Measurements from ENCODE around the gene RAD51B.

Gene RAD51B

GRCh38 chr14:68439676-68440075 lies 620.1 kb downstream of the RAD51B start:
- H3K9ac ChIP-seq (ENCODE audit: low read length): no peak overlapping the region
- no peak for TF ChIP-seq EZH2 (optimal IDR thresholded peaks at IDR 0.05; ENCODE audit: low read depth, low read length)
- no peaks in the 10 kb centered on the region for H3K9me3 ChIP-seq (replicated peaks; ENCODE audit: insufficient read depth, low read length)
- no peaks in the 10 kb centered on the region for H3K9me2 ChIP-seq (replicated peaks; ENCODE audit: insufficient read depth, low read length)
- DNase-seq: no peak
- no peaks in the 10 kb centered on the region for H3K79me2 ChIP-seq (ENCODE audit: low read length)
- H3K27ac ChIP-seq (ENCODE audit: low read length): no peak overlapping the region
- no peaks in the 10 kb centered on the region for H4K20me1 ChIP-seq (ENCODE audit: insufficient read depth, low read length)
- H3K4me3 ChIP-seq (ENCODE audit: low read length): no peak overlapping the region
- H2AFZ ChIP-seq (ENCODE audit: low read length): no peak overlapping the region
- H3K4me2 ChIP-seq (ENCODE audit: low read depth, low read length): no peak overlapping the region
- no peaks in the 10 kb centered on the region for H3F3A ChIP-seq (ENCODE audit: insufficient read depth, low read length)
- no peaks in the 10 kb centered on the region for H3K36me3 ChIP-seq (replicated peaks; ENCODE audit: insufficient read depth, low read length)
- H3K27me3 ChIP-seq (replicated peaks; ENCODE audit: insufficient read depth, low read length): no peaks in the 10 kb centered on the region
- H3K4me1 ChIP-seq (ENCODE audit: low read length): no peaks in the 10 kb centered on the region

GRCh38 chr14:68440820-68441219 lies 621.2 kb downstream of the RAD51B start:
- H3K4me1 ChIP-seq (ENCODE audit: low read length): no peaks in the 10 kb centered on the region
- no peak overlapping the region for H3K9ac ChIP-seq (ENCODE audit: low read length)
- no peak overlapping the region for H3K4me2 ChIP-seq (ENCODE audit: low read depth, low read length)
- no peak overlapping the region for H3K4me3 ChIP-seq (ENCODE audit: low read length)
- no peak for DNase-seq
- H2AFZ ChIP-seq (ENCODE audit: low read length): no peak overlapping the region
- H3K79me2 ChIP-seq (ENCODE audit: low read length): no peaks in the 10 kb centered on the region
- no peak overlapping the region for H3K27ac ChIP-seq (ENCODE audit: low read length)
- no peaks in the 10 kb centered on the region for H3K27me3 ChIP-seq (replicated peaks; ENCODE audit: insufficient read depth, low read length)
- H3K36me3 ChIP-seq (replicated peaks; ENCODE audit: insufficient read depth, low read length): no peaks in the 10 kb centered on the region
- TF ChIP-seq EZH2 (optimal IDR thresholded peaks at IDR 0.05; ENCODE audit: low read depth, low read length) (no peak), CTCF (IDR thresholded peaks at IDR 0.05; ENCODE audit: low read length) (no peak), EZH2phosphoT487 (IDR thresholded peaks at IDR 0.05; ENCODE audit: low read length) (no peak)
- no peaks in the 10 kb centered on the region for H3K9me2 ChIP-seq (replicated peaks; ENCODE audit: insufficient read depth, low read length)
- H3K9me3 ChIP-seq (replicated peaks; ENCODE audit: insufficient read depth, low read length): no peaks in the 10 kb centered on the region
- no peaks in the 10 kb centered on the region for H3F3A ChIP-seq (ENCODE audit: insufficient read depth, low read length)
- H4K20me1 ChIP-seq (ENCODE audit: insufficient read depth, low read length): no peaks in the 10 kb centered on the region

GRCh38 chr14:68441542-68441941 lies 622.0 kb downstream of the RAD51B start:
- H3K4me3 ChIP-seq (ENCODE audit: low read length): no peak overlapping the region
- no peak overlapping the region for H2AFZ ChIP-seq (ENCODE audit: low read length)
- H3K9me2 ChIP-seq (replicated peaks; ENCODE audit: insufficient read depth, low read length): no peaks in the 10 kb centered on the region
- H3K36me3 ChIP-seq (replicated peaks; ENCODE audit: insufficient read depth, low read length): no peaks in the 10 kb centered on the region
- H3K9ac ChIP-seq (ENCODE audit: low read length): no peak overlapping the region
- H3K27ac ChIP-seq (ENCODE audit: low read length): no peak overlapping the region
- no peaks in the 10 kb centered on the region for H3K79me2 ChIP-seq (ENCODE audit: low read length)
- H4K20me1 ChIP-seq (ENCODE audit: insufficient read depth, low read length): no peaks in the 10 kb centered on the region
- H3K9me3 ChIP-seq (replicated peaks; ENCODE audit: insufficient read depth, low read length): no peaks in the 10 kb centered on the region
- no peak for DNase-seq
- H3K27me3 ChIP-seq (replicated peaks; ENCODE audit: insufficient read depth, low read length): no peaks in the 10 kb centered on the region
- H3K4me1 ChIP-seq (ENCODE audit: low read length): no peaks in the 10 kb centered on the region
- no peaks in the 10 kb centered on the region for H3F3A ChIP-seq (ENCODE audit: insufficient read depth, low read length)
- no peak for TF ChIP-seq EZH2phosphoT487 (IDR thresholded peaks at IDR 0.05; ENCODE audit: low read length)
- no peak for TF ChIP-seq CTCF (IDR thresholded peaks at IDR 0.05; ENCODE audit: low read length)
- no peak overlapping the region for H3K4me2 ChIP-seq (ENCODE audit: low read depth, low read length)

GRCh38 chr14:68442828-68443629 lies 623.5 kb downstream of the RAD51B start:
- H3F3A ChIP-seq (ENCODE audit: insufficient read depth, low read length): no peaks in the 10 kb centered on the region
- H3K79me2 ChIP-seq (ENCODE audit: low read length): no peaks in the 10 kb centered on the region
- H3K9ac ChIP-seq (ENCODE audit: low read length): no peak overlapping the region
- no peaks in the 10 kb centered on the region for H3K9me2 ChIP-seq (replicated peaks; ENCODE audit: insufficient read depth, low read length)
- H3K27ac ChIP-seq (ENCODE audit: low read length): no peak overlapping the region
- no peak overlapping the region for H3K4me2 ChIP-seq (ENCODE audit: low read depth, low read length)
- no peak overlapping the region for H2AFZ ChIP-seq (ENCODE audit: low read length)
- no peaks in the 10 kb centered on the region for H3K36me3 ChIP-seq (replicated peaks; ENCODE audit: insufficient read depth, low read length)
- no peaks in the 10 kb centered on the region for H3K9me3 ChIP-seq (replicated peaks; ENCODE audit: insufficient read depth, low read length)
- DNase-seq: no peak
- no peak overlapping the region for H3K4me3 ChIP-seq (ENCODE audit: low read length)
- no peak for TF ChIP-seq EZH2 (optimal IDR thresholded peaks at IDR 0.05; ENCODE audit: low read depth, low read length)
- no peak for TF ChIP-seq EZH2phosphoT487 (IDR thresholded peaks at IDR 0.05; ENCODE audit: low read length)
- no peak for TF ChIP-seq CTCF (IDR thresholded peaks at IDR 0.05; ENCODE audit: low read length)
- no peaks in the 10 kb centered on the region for H3K27me3 ChIP-seq (replicated peaks; ENCODE audit: insufficient read depth, low read length)
- no peaks in the 10 kb centered on the region for H4K20me1 ChIP-seq (ENCODE audit: insufficient read depth, low read length)
- no peaks in the 10 kb centered on the region for H3K4me1 ChIP-seq (ENCODE audit: low read length)
